ENCODE results near the gene MOK.

Gene MOK

DNA sequence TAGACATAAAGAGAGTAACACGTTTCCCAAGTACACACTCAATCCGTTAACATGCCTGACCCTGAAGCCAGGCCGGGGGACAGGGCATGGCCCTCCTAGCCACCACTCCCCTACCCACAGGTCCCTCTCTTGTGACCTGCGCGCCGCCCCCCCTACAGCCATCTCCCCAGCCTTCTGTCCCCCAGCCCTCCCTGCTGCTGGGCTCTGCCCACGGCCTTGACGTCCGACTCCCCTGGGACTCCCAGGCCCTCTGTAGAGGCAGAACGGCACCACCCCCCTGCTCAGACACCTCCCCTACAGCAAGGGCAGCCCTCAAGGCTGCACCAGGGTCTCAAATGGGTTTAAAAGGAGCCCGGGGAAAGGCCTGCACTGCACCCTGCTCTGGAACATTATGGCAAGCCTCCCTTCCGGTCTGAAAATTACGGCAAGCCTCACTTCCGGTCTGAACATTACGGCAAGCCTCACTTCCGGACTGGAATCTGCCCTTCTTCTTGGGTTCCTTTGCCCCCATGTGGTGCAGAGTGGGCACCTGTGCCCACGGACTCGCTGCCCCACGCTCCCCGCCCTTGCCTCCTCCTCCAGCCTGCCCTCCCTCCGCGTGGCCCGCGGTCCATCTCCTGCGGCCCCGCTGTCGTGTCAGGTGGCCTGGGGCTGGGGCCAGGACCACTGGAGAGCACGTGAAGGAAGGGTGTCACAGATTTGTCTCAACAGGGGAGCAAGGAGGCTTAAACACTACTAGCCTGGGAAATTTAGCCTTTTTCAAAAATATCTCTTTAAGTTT lies 77.6 kb downstream of the MOK start:
- in situ Hi-C loops (cut with MboI; ENCODE audit: low sequenced_read_pairs), result no loop called here

- in situ Hi-C loops (cut with MboI; ENCODE audit: low sequenced_read_pairs), result no loop called here
Observed at GRCh38 chr14:102226356-102227125, 78.4 kb downstream of the MOK start.

- in situ Hi-C loops (cut with MboI; ENCODE audit: low sequenced_read_pairs), result no loop called here
Observed at GRCh38 chr14:102225936-102226335, 79.0 kb downstream of the MOK start.

DNA sequence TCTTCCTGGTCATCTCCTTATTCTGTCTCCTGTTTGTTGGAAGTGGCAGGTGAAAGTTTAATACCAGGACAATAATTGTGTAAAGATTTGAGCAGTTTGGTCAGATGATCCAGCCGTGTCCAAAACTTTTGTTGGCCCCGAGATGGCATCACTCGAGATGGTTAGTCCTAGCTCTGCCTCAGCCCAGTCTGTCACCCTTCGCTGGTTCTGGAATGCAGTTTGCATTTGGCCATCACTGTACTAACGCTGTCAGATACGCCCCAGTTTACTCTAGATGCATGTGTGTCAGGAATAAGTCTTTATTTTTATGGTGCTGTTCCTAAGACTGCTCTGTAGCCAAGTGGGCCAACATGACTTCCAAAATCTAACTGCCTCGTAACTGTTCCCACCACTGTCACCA lies 79.6 kb downstream of the MOK start:
- in situ Hi-C loops (cut with MboI; ENCODE audit: low sequenced_read_pairs), result no loop called here

DNA sequence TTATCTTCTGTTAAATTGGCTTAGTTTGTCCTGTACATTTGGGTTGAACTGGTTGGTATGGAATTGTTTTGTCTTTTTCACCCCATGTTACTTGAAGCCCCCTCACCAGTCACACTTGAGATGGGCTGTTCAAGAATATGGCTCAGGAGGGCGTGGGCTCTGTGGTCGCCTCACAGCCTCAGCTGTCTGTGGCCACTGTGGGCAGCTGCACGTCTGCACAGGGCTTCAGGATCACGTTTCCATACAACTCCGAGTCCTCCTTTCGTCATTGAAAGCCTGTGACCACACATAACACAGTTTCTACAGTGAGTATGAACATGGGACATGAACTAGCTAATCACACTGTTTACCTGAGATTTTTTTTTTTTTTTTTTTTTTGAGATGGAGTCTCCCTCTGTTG lies 81.3 kb downstream of the MOK start:
- in situ Hi-C loops (cut with MboI; ENCODE audit: low sequenced_read_pairs), result no loop called here

DNA sequence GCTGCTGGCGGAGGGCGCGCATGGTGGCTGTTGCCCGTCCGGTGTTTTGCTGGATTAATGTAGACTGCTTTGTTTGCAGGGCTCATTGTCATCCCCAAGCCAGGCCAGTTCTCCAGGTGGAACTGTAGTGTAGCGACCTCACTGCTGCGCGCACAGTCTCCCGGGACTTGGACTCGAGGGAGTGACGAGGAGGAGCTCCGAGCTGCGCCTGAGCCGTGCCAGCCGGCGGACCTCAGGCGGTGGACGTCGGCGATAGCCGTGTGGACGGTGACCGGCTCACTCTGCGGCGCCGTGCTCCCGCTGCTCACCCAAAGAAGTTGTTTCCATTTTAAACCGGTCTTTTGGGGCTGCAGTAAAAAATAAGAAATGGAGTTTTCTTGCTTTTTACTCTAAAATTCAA lies 82.2 kb downstream of the MOK start:
- in situ Hi-C loops (cut with MboI; ENCODE audit: low sequenced_read_pairs), result no loop called here

DNA sequence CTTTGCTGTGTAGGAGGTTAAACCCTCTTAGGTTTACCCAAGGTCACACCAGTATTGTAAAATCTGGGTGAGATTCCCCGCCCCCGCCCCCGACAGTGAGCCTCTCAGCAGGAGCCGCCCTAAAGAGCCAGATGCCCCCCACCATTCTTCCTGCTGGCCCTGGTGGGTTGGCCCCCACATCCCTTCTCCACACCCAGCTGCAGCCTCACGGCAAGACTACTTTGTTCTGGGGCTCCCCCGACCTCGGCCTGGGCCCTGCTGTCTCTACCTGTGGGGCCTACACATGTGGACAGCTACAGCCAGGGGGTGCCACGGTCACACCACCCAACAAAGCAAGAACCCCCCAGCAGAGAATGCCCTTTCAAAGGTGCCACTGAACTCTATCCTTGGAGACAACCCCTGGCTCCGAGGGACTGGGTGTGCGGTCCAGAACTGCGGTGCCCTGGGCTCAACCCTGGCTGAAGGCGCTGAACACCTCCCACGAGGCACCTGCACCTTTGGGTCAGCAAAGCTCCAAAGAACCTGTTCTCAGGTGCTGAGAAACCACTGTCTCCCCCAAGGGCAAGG lies 82.9 kb downstream of the MOK start:
- in situ Hi-C loops (cut with MboI; ENCODE audit: low sequenced_read_pairs), result no loop called here

GRCh38 chr14:102221026-102221425 lies 83.9 kb downstream of the MOK start:
- in situ Hi-C loops (cut with MboI; ENCODE audit: low sequenced_read_pairs), result no loop called here

- in situ Hi-C loops (cut with MboI; ENCODE audit: low sequenced_read_pairs), result no loop called here
Observed at GRCh38 chr14:102220031-102220430, 84.9 kb downstream of the MOK start.

- in situ Hi-C loops (cut with MboI; ENCODE audit: low sequenced_read_pairs), result no loop called here
Observed at GRCh38 chr14:102219316-102219715, 85.6 kb downstream of the MOK start.

- in situ Hi-C loops (cut with MboI; ENCODE audit: low sequenced_read_pairs), result no loop called here
Observed at GRCh38 chr14:102218688-102219087, 86.3 kb downstream of the MOK start.

DNA sequence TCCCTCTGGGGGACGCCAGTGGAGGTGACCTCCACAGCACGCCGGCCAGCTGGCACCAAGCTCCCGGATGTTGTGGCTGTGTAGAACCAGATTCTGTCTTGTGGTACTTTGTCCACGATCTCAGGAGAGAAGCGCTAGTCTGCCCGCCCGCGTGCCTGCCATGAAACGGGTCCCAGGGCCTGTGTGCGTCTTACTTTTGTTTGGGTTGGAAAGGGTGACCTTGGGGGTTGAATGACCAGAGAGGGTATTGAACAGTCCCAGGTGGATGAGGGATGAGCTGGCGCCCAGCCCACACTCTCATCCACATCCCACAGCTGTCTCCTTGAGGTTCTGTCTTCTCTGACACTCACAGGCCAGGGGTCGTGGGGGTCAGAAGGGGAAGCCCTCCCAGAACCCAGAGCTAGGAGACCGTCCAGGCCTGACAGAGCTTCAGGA lies 87.0 kb downstream of the MOK start:
- in situ Hi-C loops (cut with MboI; ENCODE audit: low sequenced_read_pairs), result no loop called here

DNA sequence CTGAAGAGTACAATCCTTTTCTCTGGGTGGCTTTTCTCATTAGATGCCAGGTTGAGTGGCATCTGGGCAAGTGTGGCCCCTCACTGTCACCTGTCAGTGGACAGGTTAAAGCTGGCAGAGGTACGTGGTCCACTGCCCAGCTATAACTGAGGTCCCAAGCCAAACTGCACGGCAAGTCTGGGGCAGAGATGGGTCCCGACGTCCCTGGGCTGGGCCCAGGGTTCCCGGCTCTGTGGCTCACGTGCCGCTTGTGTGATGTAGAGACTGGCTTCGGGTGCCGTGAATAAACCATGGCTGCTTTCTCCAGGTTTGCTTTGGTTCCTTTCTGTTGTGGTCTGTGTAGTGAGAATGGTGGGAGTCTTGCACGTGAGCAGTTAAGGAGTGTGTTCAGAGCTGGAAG lies 87.6 kb downstream of the MOK start:
- in situ Hi-C loops (cut with MboI; ENCODE audit: low sequenced_read_pairs), result no loop called here

DNA sequence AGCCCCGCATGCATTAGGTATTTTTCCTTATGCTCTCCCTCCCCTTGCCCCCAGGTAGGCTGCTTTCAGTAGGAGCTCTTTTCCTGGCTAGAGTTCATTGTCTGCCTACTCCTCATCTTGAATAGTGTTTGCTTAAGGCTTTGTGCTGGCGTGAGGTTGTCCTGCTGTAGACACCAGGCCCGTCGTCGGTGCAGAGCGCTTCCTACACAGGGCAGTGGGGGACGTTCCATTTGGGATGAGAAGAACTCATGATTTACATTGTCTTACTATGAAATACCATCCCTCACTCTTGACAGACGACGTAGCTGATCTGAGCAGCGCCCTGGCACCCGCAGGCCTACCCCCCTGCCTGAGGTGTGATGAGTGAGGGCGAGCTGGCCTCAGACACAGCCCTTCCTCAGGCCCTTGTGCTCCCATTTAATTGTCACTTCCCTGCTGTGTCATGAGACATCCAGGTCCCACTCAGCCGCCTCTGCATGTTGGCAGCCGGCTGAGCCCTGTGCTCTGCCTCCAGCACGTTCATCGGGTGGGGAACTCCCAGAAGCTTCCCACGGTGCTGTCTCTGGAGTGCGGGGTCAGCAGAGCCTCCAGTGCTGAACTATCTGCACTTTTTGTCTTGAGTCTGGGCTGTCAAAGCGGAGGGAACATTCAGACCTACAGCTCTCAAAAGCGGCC lies 89.3 kb downstream of the MOK start:
- in situ Hi-C loops (cut with MboI; ENCODE audit: low sequenced_read_pairs), result no loop called here

- in situ Hi-C loops (cut with MboI; ENCODE audit: low sequenced_read_pairs), result no loop called here
Observed at GRCh38 chr14:102215071-102215470, 89.9 kb downstream of the MOK start.

DNA sequence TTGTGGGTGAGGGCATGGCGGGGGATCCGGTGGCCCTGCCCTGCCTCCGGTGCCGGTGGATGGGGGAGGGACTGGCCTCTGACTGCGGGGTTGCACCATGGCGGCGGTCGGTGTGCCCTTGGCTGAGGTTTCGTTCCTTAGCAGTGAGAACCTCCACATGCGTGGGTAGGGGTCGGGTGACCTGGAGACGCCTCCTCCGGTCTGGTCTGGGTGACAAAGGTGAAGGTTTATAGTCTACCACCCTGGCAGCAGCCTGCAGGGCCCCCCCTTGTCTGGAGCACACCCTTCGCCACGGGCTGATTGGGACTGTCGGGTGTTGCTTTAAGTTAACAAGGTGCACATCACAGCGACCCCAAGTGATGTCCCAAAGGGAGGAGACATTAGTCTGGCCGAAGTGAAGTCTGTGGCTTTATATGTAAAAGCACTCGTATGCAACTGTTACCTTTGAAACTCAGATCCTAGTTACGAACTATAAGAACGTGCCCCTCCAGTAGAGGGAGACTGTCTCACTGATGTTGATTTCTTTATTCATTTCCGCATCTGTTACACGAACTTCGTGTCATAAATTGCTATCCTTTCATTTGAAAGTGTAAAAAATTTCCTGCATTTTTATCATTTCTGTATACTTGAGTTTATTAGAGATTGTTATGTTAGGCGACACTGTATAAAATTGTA lies 90.8 kb downstream of the MOK start:
- in situ Hi-C loops (cut with MboI; ENCODE audit: low sequenced_read_pairs), result no loop called here

- in situ Hi-C loops (cut with MboI; ENCODE audit: low sequenced_read_pairs), result no loop called here
Observed at GRCh38 chr14:102213470-102213869, 91.5 kb downstream of the MOK start.

GRCh38 chr14:102212845-102213244 lies 92.1 kb downstream of the MOK start:
- in situ Hi-C loops (cut with MboI; ENCODE audit: low sequenced_read_pairs), result no loop called here

DNA sequence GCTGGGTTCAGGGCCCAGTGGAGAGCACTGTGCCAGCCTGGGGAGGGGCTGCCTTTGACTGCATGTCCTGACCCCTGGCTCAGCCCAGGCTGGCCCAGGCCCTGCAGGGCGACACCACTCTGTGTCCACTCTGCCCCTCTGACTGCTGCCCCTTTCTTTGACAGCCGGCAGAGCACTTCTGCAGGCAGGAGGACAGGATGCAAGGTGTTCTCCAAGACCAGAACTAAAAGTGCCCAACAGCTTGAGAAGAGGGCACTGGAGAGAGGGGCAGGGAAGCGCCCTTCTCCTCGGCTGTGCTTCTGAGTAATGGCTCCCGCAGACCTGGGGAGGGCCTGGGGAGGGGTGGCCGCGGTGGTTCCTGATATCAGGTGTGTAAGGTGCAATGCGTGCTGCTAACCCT lies 92.6 kb downstream of the MOK start:
- in situ Hi-C loops (cut with MboI; ENCODE audit: low sequenced_read_pairs), result no loop called here

DNA sequence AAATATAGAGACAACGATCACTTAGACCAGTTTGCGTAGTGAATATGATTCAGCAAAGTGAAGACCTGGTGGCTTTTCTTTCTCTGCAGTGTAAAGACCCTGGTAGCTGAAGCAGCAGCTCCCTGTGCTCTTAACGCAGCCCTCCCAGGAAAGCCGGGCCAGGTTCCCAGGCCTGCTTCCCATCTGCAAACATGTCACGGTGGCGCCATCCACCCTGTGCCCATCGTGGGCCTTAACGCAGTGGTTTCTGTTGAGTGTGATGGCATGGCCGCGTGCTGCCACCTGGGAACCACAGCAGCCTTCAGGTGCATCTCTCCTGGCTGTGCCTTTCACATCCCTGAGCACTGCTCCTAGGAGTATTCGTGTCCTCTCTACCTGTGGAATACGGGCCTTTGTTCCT lies 93.7 kb downstream of the MOK start:
- in situ Hi-C loops (cut with MboI; ENCODE audit: low sequenced_read_pairs), result no loop called here

All from HL-60/S4 treated with phorbol 12-myristate 13-acetate at 8.2 ng/mL for 4 days and 3 days (cell line).